Heart left ventricle (tissue), 16 donors: ENCODE measurements around the gene BLOC1S4. TPM values are rescaled to one million over a fixed set of nuclear protein-coding genes. Genes with fewer than 3 reads are reported as not detected.

Experiments
- ATAC-seq, 4 donors: fragments of 200-7000 bp; cut with Tn5 transposase; one replicate each; pipeline ENCODE4 v1.9.1; 2020 to 2022; ENCODE audit warnings: moderate library complexity in 4 of 4, mild to moderate bottlenecking in 3 of 4, moderate number of reproducible peaks in 1 of 4
- DNase-seq, 5 donors: peaks; one replicate each; pipeline ENCODE4 v3.0.0-alpha.2; 2020
- H3K27ac ChIP-seq, 12 donors: fragments of 200-600 bp; sonication (generic) in 4 of 12; one replicate each; pipeline versions ENCODE4 v1.5.0 to v1.8.0; 2016 to 2022; ENCODE audit warnings: mild to moderate bottlenecking in 2 of 12
- H3K27me3 ChIP-seq, 9 donors: fragments of 200-600 bp; sonication (generic) in 2 of 9; one replicate each; pipeline versions ENCODE4 v1.5.1 to v1.8.0; 2016 to 2022; ENCODE audit warnings: mild to moderate bottlenecking in 3 of 9
- H3K36me3 ChIP-seq, 9 donors: fragments of 200-600 bp; sonication (generic) in 2 of 9; one replicate each; pipeline versions ENCODE4 v1.5.0 to v1.8.0; 2018 to 2022; ENCODE audit warnings: mild to moderate bottlenecking in 2 of 9
- H3K4me1 ChIP-seq, 12 donors: fragments of 200-600 bp; sonication (generic) in 4 of 12; one replicate each; pipeline versions ENCODE4 v1.5.0 to v1.8.0; 2016 to 2022; ENCODE audit warnings: mild to moderate bottlenecking in 3 of 12
- H3K4me3 ChIP-seq, 12 donors: fragments of 200-600 bp; sonication (generic) in 4 of 12; one replicate each; pipeline versions ENCODE4 v1.5.0 to v1.8.0; 2017 to 2022; ENCODE audit warnings: mild to moderate bottlenecking in 9 of 12, moderate library complexity in 4 of 12
- H3K9me3 ChIP-seq, 12 donors: fragments of 200-600 bp; sonication (generic) in 4 of 12; one replicate each; pipeline versions ENCODE4 v1.5.0 to v1.8.0; 2016 to 2022; ENCODE audit warnings: mild to moderate bottlenecking in 1 of 12
- POLR2A ChIP-seq, 2 donors: fragments of 450-650 bp; IDR thresholded peaks; one replicate each; pipeline ENCODE4 v1.6.1; 2017; ENCODE audit warnings: antibody characterized with exemption in 2 of 2, mild to moderate bottlenecking in 2 of 2, moderate library complexity in 2 of 2
- WGBS, 4 donors: extraction: QIAGEN DNeasy Blood & Tissue Kit in 2 of 4; methylation state at CpG; one replicate each; pipeline versions ENCODE4 v1.1.5 to v1.1.7; 2013 to 2018; 5-methylcytosine and 5-hydroxymethylcytosine counted together
- intact Hi-C, 10 donors: fragments of 100-400 bp; cut with DNase I; formaldehyde crosslinking; loops; one replicate each; pipeline versions ENCODE4 v1.11.1 to v1.14.2; 2022
- polyA plus RNA-seq, 2 donors: library from polyadenylated mRNA; stranded (reverse); fragments of 200-250 nt; gene quantifications; one replicate each; pipeline ENCODE4 v1.2.3, GENCODE V29; 2013
- total RNA-seq, 9 donors: library from RNA; depleted of rRNA in 2 of 9; stranded (reverse); fragments of >200 nt in 2 of 9; fragmentation: NEBNext Ultra II Directional in 3 of 9; extraction: Animal tissue kit (Norgen Biotek cat#: 25700) in 3 of 9; gene quantifications; one replicate each; pipeline versions ENCODE4 v1.1.0 to v1.2.4, GENCODE V29; 2016 to 2023
- TF ChIP-seq, protein P1 (sequence below), 12 donors: fragments of 200-600 bp; sonication (generic) in 4 of 12; IDR thresholded peaks; one replicate each; pipeline versions ENCODE4 v1.5.0 to v1.8.0; 2018 to 2022; ENCODE audit warnings: antibody characterized with exemption in 12 of 12, mild to moderate bottlenecking in 5 of 12
- donor health status: ischemic (EF 13 %, LVEDD 7.1; RV severe dilation, severe dysfunction).
- donor health status: healthy with polysubstance abuse.
- donor health status: DM: no; HTN: yes; CAD: no.
- donor health status: DM: no; HTN: no; CAD: no.
- donor health status: ischemic (EF 25% LVEDD 6.9; RV normal size, moderate dysfunction).
- donor health status: ischemic (EF 25% LVEDD 5.7; RV mildly dilated, moderate dysfunction).
- donor health status: healthy.
- donor health status: DM: yes; HTN: yes; CAD: no.
- donor health status: ischemic (EF 35%, LVEDD 5.7; RV mildly dilated, moderate dysfunction).
- donor health status: nonischemic (EF 11% LVEDD 7.7; RV severe dilation, severe dysfunction).
- donor health status: DM: yes; HTN: yes; CAD: no.
- donor health status: PGD.
- donor health status: ischemic (EF 29% LVEDD 5.4; RV normal size, mild dysfunction).
- donor health status: nonischemic (EF 23%, LVEDD 6.1; RV moderate dilation, normal function).

BLOC1S4 gene
- total and polyA plus RNA-seq, 11 donors, result 4.4 to 14.1 (median 7.3) TPM

GRCh38 chr4:6751611-6752485 lies 35.9 kb downstream of the BLOC1S4 start:
- Histone ChIP-seq H3K4me3 (peak overlapping the region in 1 of 12 donors; percentile 25), H3K36me3 (no peaks in the 10 kb centered on the region), H3K27me3 (no peaks in the 10 kb centered on the region), H3K9me3 (no peaks in the 10 kb centered on the region), H3K4me1 (peaks cover 0 to 41% (median 21%) of the 10 kb centered on the region in 12 donors), H3K27ac (peak overlapping the region in 1 of 12 donors; percentile 58)
- WGBS, 4 donors, result 74 to 86% (median 79%) methylated on average over 18 of the region's 18 CpGs
- ATAC-seq (no peak), DNase-seq (no peak)
- intact Hi-C loops, result no loop called here
- TF ChIP-seq, protein P1, sequence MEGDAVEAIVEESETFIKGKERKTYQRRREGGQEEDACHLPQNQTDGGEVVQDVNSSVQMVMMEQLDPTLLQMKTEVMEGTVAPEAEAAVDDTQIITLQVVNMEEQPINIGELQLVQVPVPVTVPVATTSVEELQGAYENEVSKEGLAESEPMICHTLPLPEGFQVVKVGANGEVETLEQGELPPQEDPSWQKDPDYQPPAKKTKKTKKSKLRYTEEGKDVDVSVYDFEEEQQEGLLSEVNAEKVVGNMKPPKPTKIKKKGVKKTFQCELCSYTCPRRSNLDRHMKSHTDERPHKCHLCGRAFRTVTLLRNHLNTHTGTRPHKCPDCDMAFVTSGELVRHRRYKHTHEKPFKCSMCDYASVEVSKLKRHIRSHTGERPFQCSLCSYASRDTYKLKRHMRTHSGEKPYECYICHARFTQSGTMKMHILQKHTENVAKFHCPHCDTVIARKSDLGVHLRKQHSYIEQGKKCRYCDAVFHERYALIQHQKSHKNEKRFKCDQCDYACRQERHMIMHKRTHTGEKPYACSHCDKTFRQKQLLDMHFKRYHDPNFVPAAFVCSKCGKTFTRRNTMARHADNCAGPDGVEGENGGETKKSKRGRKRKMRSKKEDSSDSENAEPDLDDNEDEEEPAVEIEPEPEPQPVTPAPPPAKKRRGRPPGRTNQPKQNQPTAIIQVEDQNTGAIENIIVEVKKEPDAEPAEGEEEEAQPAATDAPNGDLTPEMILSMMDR (IDR thresholded peaks at IDR 0.05), result no peak
- no peak for TF ChIP-seq POLR2A (IDR thresholded peaks at IDR 0.05)

- Histone ChIP-seq H3K4me3 (no peak overlapping the region), H3K4me1 (peaks cover 0 to 35% (median 16%) of the 10 kb centered on the region in 12 donors), H3K27me3 (no peaks in the 10 kb centered on the region), H3K9me3 (no peaks in the 10 kb centered on the region), H3K27ac (peak overlapping the region in 1 of 12 donors; percentile 58), H3K36me3 (no peaks in the 10 kb centered on the region)
- no peak for DNase-seq
- WGBS, 4 donors, result 89 to 92% (median 91%) methylated on average over 6 of the region's 6 CpGs
- intact Hi-C loops, result no loop called here
- no peak for TF ChIP-seq POLR2A (IDR thresholded peaks at IDR 0.05)
- TF ChIP-seq, protein P1 (IDR thresholded peaks at IDR 0.05), result no peak
- no peak for ATAC-seq
These were observed 36.5 kb downstream of the BLOC1S4 start for GRCh38 chr4:6752486-6752829.

DNA sequence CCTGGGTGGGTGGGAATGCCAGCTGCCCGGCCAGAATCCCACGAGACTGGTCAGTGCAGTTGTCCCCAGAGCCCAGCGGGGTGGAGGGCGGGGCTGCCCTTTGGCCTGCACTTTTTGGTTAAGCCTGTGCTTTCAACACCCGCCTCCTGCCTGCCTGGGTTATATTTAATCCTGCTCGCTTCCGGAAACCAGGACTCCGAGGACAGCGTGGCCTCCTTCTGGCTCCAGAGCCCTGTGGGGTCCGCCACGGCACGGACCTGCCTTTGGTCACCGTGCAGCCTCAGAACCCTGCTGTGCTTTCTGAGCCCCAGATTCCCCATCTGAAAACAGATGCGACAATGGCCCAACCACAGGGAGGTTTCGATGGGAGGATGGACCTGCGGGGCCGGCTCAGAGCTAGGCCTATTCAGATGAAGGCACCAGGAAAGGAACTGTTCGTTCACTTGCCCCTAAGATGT lies 37.2 kb downstream of the BLOC1S4 start:
- no peak for TF ChIP-seq POLR2A (IDR thresholded peaks at IDR 0.05)
- TF ChIP-seq, protein P1 (IDR thresholded peaks at IDR 0.05), result no peak
- H3K27ac ChIP-seq, result no peak overlapping the region
- intact Hi-C loops, result no loop called here
- 70 to 87% (median 76%) methylated on average over 15 to 18 of the region's 18 CpGs for WGBS, 4 donors
- H3K4me3 ChIP-seq, result no peak overlapping the region
- H3K9me3 ChIP-seq, result no peaks in the 10 kb centered on the region
- DNase-seq, result no peak
- ATAC-seq, result no peak
- no peaks in the 10 kb centered on the region for H3K27me3 ChIP-seq
- peaks cover 0 to 32% (median 9%) of the 10 kb centered on the region in 12 donors for H3K4me1 ChIP-seq
- no peaks in the 10 kb centered on the region for H3K36me3 ChIP-seq

DNA sequence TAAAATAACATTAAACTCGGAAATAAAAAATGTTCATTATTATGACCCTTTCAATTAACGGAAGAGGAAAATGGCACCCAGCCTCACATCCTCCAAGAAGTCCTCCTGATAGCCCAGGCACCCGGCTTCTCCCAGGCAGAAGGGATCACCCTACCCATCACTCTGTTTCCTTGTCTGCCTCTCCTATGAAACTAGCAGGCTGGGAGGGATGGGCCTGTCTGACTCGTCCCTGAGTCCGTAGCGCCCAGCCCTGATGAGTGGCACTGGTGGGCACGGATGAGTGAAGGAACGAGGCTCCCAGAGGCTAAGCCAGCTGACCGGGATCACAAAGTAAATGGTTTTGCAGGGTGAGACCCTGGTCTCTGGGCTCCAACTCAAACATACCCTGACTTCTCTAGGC lies 37.9 kb downstream of the BLOC1S4 start:
- Histone ChIP-seq H3K27ac (no peak overlapping the region), H3K9me3 (no peaks in the 10 kb centered on the region), H3K4me1 (peaks cover 0 to 30% (median 8%) of the 10 kb centered on the region in 12 donors), H3K36me3 (no peaks in the 10 kb centered on the region), H3K4me3 (no peak overlapping the region), H3K27me3 (no peaks in the 10 kb centered on the region)
- TF ChIP-seq, protein P1 (IDR thresholded peaks at IDR 0.05), result no peak
- TF ChIP-seq POLR2A (IDR thresholded peaks at IDR 0.05), result no peak
- WGBS, 4 donors, result 82 to 94% (median 87%) methylated on average over 9 of the region's 9 CpGs
- ATAC-seq (no peak), DNase-seq (no peak)
- intact Hi-C loops, result no loop called here
